ENCODE data around the gene CCDC97.
A peak's percentile ranks its signal among the peaks of the same experiment; 100 is the strongest.

Gene CCDC97

GRCh38 chr19:41320185-41320518 is 10.2 kb downstream of the CCDC97 start:
- no peak for DNase-seq (ENCODE audit: low spot score)

GRCh38 chr19:41320568-41320967 is 10.6 kb downstream of the CCDC97 start:
- no peak for DNase-seq (ENCODE audit: low spot score)

GRCh38 chr19:41321204-41321599 is 11.2 kb downstream of the CCDC97 start:
- DNase-seq (ENCODE audit: low spot score): no peak

- DNase-seq (ENCODE audit: low spot score): peak; percentile 83
These were observed 11.8 kb downstream of the CCDC97 start for GRCh38 chr19:41321600-41322270.

- DNase-seq (ENCODE audit: low spot score): no peak
These were observed 12.5 kb downstream of the CCDC97 start for GRCh38 chr19:41322451-41322850.

GRCh38 chr19:41323023-41323422 is 13.1 kb downstream of the CCDC97 start:
- DNase-seq (ENCODE audit: low spot score): no peak

GRCh38 chr19:41323430-41324125 is 13.6 kb downstream of the CCDC97 start:
- DNase-seq (ENCODE audit: low spot score): peak; percentile 96

GRCh38 chr19:41324231-41324702 is 14.3 kb downstream of the CCDC97 start:
- no peak for DNase-seq (ENCODE audit: low spot score)

GRCh38 chr19:41324921-41325639 is 15.1 kb downstream of the CCDC97 start:
- peak; percentile 84 for DNase-seq (ENCODE audit: low spot score)

- no peak for DNase-seq (ENCODE audit: low spot score)
These were observed 15.6 kb downstream of the CCDC97 start for GRCh38 chr19:41325640-41325946.

GRCh38 chr19:41325947-41326706 is 16.2 kb downstream of the CCDC97 start:
- peak; percentile 48 for DNase-seq (ENCODE audit: low spot score)

GRCh38 chr19:41327076-41327575 is 17.2 kb downstream of the CCDC97 start:
- no peak for DNase-seq (ENCODE audit: low spot score)

- DNase-seq (ENCODE audit: low spot score): no peak
These were observed 17.7 kb downstream of the CCDC97 start for GRCh38 chr19:41327576-41328156.

- no peak for DNase-seq (ENCODE audit: low spot score)
These were observed 18.3 kb downstream of the CCDC97 start for GRCh38 chr19:41328157-41328841.

- DNase-seq (ENCODE audit: low spot score): no peak
These were observed 18.9 kb downstream of the CCDC97 start for GRCh38 chr19:41328842-41329225.

- DNase-seq (ENCODE audit: low spot score): no peak
These were observed 20.5 kb downstream of the CCDC97 start for GRCh38 chr19:41330481-41330880.

- DNase-seq (ENCODE audit: low spot score): no peak
These were observed 21.1 kb downstream of the CCDC97 start for GRCh38 chr19:41330946-41331678.

- no peak for DNase-seq (ENCODE audit: low spot score)
These were observed 22.0 kb downstream of the CCDC97 start for GRCh38 chr19:41332000-41332399.

- DNase-seq (ENCODE audit: low spot score): no peak
These were observed 22.5 kb downstream of the CCDC97 start for GRCh38 chr19:41332468-41332867.

- no peak for DNase-seq (ENCODE audit: low spot score)
These were observed 24.8 kb downstream of the CCDC97 start for GRCh38 chr19:41334793-41335192.

- no peak for DNase-seq (ENCODE audit: low spot score)
These were observed 25.5 kb downstream of the CCDC97 start for GRCh38 chr19:41335467-41335866.

Measured in AG08395 (cell line).